Osteocyte (in vitro differentiated cells): ENCODE measurements around the gene RIPK4. TPM values are rescaled to one million over a fixed set of nuclear protein-coding genes. Genes with fewer than 3 reads are reported as not detected.
"Not testable (repeated sequence)": the region's sequence is repeated elsewhere in the genome, so short reads cannot be mapped to it uniquely, and the experiment has no call there.

Experiments
- DNase-seq: peaks from one replicate; pipeline ENCODE4 v3.0.0; 2021; ENCODE audit warnings: mixed read lengths; ENCODE audit not compliant: unreplicated experiment; ENCODE audit errors: extremely low spot score
- H3K27ac Mint-ChIP-seq: one replicate; pipeline ENCODE4 v1.8.0; 2021; ENCODE audit warnings: mild to moderate bottlenecking, mixed read lengths; ENCODE audit not compliant: unreplicated experiment
- H3K27me3 Mint-ChIP-seq: one replicate; pipeline ENCODE4 v1.8.0; 2021; ENCODE audit warnings: mixed read lengths; ENCODE audit not compliant: unreplicated experiment
- H3K36me3 Mint-ChIP-seq: one replicate; pipeline ENCODE4 v1.8.0; 2021; ENCODE audit warnings: mixed read lengths; ENCODE audit not compliant: unreplicated experiment
- H3K4me1 Mint-ChIP-seq: one replicate; pipeline ENCODE4 v1.8.0; 2021; ENCODE audit warnings: mixed read lengths; ENCODE audit not compliant: unreplicated experiment
- H3K4me3 Mint-ChIP-seq: one replicate; pipeline ENCODE4 v1.8.0; 2021; ENCODE audit warnings: mild to moderate bottlenecking, moderate library complexity, mixed read lengths; ENCODE audit not compliant: unreplicated experiment
- H3K9me3 Mint-ChIP-seq: one replicate; pipeline ENCODE4 v1.8.0; 2021; ENCODE audit warnings: mixed read lengths; ENCODE audit not compliant: unreplicated experiment
- total RNA-seq: library from RNA; stranded (reverse); gene quantifications from 2 replicates; pipeline ENCODE4 v1.2.1, GENCODE V29; 2021
- TF ChIP-seq, protein P1 (sequence below): fragments of 200-600 bp; sonication (generic); IDR thresholded peaks from 2 replicates; pipeline ENCODE4 v1.5.0; 2021; ENCODE audit warnings: antibody characterized with exemption, mild to moderate bottlenecking, moderate library complexity

RIPK4 gene
- total RNA-seq, 1 donor from 2014 or later: 2.4 TPM

GRCh38 chr21:41717573-41718330, 49.1 kb downstream of the RIPK4 start:
- H3K4me1 Mint-ChIP-seq: peaks cover 5% of the 10 kb centered on the region

GRCh38 chr21:41716751-41717150, 50.1 kb downstream of the RIPK4 start:
- Mint-ChIP-seq H3K4me1 (peaks cover 5% of the 10 kb centered on the region), H3K4me3 (no peak overlapping the region), H3K27ac (no peak overlapping the region), H3K27me3 (peaks cover 14% of the 10 kb centered on the region), H3K36me3 (no peaks in the 10 kb centered on the region), H3K9me3 (no peaks in the 10 kb centered on the region)
- TF ChIP-seq, protein P1, sequence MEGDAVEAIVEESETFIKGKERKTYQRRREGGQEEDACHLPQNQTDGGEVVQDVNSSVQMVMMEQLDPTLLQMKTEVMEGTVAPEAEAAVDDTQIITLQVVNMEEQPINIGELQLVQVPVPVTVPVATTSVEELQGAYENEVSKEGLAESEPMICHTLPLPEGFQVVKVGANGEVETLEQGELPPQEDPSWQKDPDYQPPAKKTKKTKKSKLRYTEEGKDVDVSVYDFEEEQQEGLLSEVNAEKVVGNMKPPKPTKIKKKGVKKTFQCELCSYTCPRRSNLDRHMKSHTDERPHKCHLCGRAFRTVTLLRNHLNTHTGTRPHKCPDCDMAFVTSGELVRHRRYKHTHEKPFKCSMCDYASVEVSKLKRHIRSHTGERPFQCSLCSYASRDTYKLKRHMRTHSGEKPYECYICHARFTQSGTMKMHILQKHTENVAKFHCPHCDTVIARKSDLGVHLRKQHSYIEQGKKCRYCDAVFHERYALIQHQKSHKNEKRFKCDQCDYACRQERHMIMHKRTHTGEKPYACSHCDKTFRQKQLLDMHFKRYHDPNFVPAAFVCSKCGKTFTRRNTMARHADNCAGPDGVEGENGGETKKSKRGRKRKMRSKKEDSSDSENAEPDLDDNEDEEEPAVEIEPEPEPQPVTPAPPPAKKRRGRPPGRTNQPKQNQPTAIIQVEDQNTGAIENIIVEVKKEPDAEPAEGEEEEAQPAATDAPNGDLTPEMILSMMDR: no peak
- DNase-seq: no peak

More at GRCh38 chr21:41717573-41718330, 49.1 kb downstream of the RIPK4 start:
- Mint-ChIP-seq H3K36me3 (no peaks in the 10 kb centered on the region), H3K27me3 (peaks cover 10% of the 10 kb centered on the region), H3K9me3 (no peaks in the 10 kb centered on the region), H3K4me3 (no peak overlapping the region), H3K27ac (no peak overlapping the region)
- DNase-seq: no peak
- TF ChIP-seq, protein P1: no peak

DNA sequence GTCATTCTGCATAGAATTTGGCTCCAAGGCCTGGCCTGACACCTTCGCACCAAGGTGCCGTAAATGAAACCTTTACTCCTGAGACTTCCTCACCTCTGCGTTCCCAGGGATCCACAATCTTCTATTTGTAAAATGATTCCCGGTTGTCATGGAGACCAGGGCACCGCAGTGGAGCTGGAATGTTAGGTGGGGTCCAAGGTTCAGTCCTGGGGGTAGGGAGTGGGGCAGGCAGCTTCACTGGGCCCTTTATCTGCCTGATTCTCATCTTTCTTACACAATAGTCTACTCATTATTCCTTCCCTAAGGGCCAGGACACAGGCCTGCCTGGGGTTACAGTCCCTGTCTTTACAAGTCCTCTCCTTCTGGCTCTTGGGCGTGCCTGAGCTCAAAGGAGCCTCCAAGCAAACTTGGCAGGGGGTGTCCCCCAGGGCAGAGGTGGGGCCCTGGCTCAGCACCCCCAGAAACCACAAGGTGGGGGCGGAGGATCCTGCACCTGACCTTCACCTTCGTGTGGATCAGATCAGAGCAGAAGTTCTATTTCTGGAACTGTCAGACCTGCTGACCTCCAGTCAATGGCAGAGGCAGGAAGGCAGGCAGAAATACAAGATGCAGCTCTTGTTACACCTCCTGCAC, 51.1 kb downstream of the RIPK4 start:
- Mint-ChIP-seq H3K4me1 (peaks cover 5% of the 10 kb centered on the region), H3K27me3 (peaks cover 16% of the 10 kb centered on the region), H3K36me3 (no peaks in the 10 kb centered on the region), H3K27ac (no peak overlapping the region), H3K9me3 (no peaks in the 10 kb centered on the region), H3K4me3 (no peak overlapping the region)
- DNase-seq: no peak
- TF ChIP-seq, protein P1: no peak

GRCh38 chr21:41714299-41714865, 52.5 kb downstream of the RIPK4 start:
- H3K27me3 Mint-ChIP-seq: peaks cover 16% of the 10 kb centered on the region
- H3K9me3 Mint-ChIP-seq, H3K4me1 Mint-ChIP-seq, H3K4me3 Mint-ChIP-seq, H3K27ac Mint-ChIP-seq, DNase-seq, H3K36me3 Mint-ChIP-seq: not testable (repeated sequence)

GRCh38 chr21:41713495-41714281, 53.2 kb downstream of the RIPK4 start:
- Mint-ChIP-seq H3K9me3 (no peaks in the 10 kb centered on the region), H3K27ac (no peak overlapping the region), H3K4me3 (no peak overlapping the region), H3K4me1 (peaks cover 5% of the 10 kb centered on the region), H3K27me3 (peaks cover 20% of the 10 kb centered on the region), H3K36me3 (no peaks in the 10 kb centered on the region)
- no peak for DNase-seq
- TF ChIP-seq, protein P1: no peak
